ENCODE results near the gene SPIB.

SPIB gene

DNA sequence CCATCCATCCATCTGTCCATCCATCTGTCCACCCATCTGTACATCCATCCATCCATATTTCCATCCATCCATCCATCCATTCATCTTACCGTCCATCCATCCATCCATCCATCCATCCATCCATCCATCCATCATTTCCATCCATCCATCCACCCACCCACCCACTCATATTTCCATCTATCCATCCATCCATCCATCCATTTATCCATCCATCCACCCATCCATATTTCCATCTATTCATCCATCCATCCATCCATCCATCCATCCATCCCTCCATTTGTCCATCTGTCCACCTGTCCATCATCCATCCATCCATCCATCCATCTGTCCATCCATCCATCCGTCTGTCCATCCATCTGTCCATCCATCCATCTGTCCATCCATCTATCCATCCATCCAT is 37.3 kb downstream of the SPIB start:
- no peaks in the 10 kb centered on the region for H3K36me3 Mint-ChIP-seq (ENCODE audit: low read depth)
- no peak overlapping the region for H3K4me3 Mint-ChIP-seq
- H3K4me1 Mint-ChIP-seq, result peaks cover 8% of the 10 kb centered on the region
- DNase-seq, result no peak
- peaks cover 30% of the 10 kb centered on the region for H3K27me3 Mint-ChIP-seq (ENCODE audit: low read depth, poor library complexity)
- no peak for TF ChIP-seq CTCF (IDR thresholded peaks at IDR 0.05)
- no peak overlapping the region for H3K27ac Mint-ChIP-seq
- H3K9me3 Mint-ChIP-seq, result no peaks in the 10 kb centered on the region

DNA sequence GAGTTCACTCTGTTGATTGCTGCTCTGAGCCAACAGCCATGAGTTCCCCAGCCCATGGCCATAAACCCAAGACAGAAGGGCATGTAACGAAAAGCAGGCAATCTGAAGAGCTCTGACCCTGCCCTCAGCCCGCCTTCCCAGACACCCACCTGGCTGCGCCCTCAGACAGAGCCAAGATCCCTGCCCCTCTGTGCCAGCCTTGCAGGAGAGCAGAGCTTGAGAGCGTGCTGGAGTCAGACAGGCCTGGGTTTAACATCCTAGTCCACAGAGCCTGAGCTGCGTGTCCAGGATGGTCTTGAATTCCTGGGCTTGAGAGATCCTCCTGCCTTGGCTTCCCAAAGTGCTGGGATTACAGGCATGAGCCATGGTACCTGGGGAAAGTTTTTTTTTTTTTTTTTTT is 38.6 kb downstream of the SPIB start:
- no peak overlapping the region for H3K4me3 Mint-ChIP-seq
- no peak for DNase-seq
- no peak overlapping the region for H3K27ac Mint-ChIP-seq
- H3K36me3 Mint-ChIP-seq (ENCODE audit: low read depth), result no peaks in the 10 kb centered on the region
- no peak for TF ChIP-seq CTCF (IDR thresholded peaks at IDR 0.05)
- peaks cover 13% of the 10 kb centered on the region for H3K4me1 Mint-ChIP-seq
- peaks cover 27% of the 10 kb centered on the region for H3K27me3 Mint-ChIP-seq (ENCODE audit: low read depth, poor library complexity)
- no peaks in the 10 kb centered on the region for H3K9me3 Mint-ChIP-seq

DNA sequence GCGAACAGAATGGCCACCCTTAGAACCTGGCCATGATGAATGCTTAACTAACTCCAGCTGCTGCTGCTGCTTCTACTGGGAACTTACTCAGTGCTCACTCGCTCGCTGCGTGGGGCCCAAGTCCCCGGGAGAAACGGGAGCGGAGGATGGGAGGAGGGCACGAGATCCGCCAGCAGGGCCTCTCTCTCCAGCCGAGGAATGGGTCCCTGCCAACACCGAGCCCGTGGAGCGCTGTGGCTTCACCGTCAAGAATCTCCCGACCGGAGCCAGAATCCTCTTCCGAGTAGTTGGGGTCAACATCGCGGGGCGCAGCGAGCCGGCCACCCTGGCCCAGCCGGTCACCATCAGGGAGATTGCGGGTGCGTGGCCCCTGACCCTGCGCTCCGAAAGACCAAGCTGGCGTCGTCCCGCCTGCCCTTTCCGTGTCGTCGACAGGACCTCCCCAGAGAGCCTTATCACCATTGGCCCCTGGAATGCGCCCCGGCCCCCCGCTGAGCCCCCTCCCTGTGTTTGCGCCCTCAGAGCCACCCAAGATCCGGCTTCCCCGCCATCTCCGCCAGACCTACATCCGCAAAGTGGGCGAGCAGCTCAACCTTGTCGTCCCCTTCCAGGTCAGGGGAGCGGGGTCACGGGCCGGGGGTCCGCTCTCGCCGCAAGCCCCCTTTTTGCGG is 39.8 kb downstream of the SPIB start:
- no peaks in the 10 kb centered on the region for H3K9me3 Mint-ChIP-seq
- no peaks in the 10 kb centered on the region for H3K36me3 Mint-ChIP-seq (ENCODE audit: low read depth)
- peaks cover 13% of the 10 kb centered on the region for H3K4me1 Mint-ChIP-seq
- no peak overlapping the region for H3K4me3 Mint-ChIP-seq
- no peak overlapping the region for H3K27ac Mint-ChIP-seq
- TF ChIP-seq CTCF (IDR thresholded peaks at IDR 0.05), result no peak
- no peak for DNase-seq
- H3K27me3 Mint-ChIP-seq (ENCODE audit: low read depth, poor library complexity), result peaks cover 26% of the 10 kb centered on the region

DNA sequence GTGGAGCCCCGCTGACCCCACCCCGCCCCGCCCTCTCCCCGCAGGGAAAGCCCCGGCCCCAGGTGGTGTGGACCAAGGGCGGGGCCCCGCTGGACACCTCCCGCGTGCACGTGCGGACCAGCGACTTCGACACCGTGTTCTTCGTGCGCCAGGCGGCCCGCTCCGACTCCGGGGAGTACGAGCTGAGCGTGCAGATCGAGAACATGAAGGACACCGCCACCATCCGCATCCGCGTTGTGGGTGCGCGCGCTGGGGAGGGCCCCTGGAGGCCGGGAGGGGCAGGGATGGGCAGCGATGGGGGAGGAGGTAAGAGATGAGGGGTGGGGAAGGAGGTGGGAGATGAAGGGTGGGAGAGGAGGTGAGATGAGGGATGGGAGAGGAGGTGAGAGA is 40.3 kb downstream of the SPIB start:
- Mint-ChIP-seq H3K4me1 (peaks cover 13% of the 10 kb centered on the region), H3K27me3 (ENCODE audit: low read depth, poor library complexity) (peaks cover 26% of the 10 kb centered on the region), H3K36me3 (ENCODE audit: low read depth) (no peaks in the 10 kb centered on the region), H3K9me3 (no peaks in the 10 kb centered on the region), H3K4me3 (no peak overlapping the region), H3K27ac (no peak overlapping the region)
- no peak for DNase-seq
- TF ChIP-seq CTCF (IDR thresholded peaks at IDR 0.05), result no peak

DNA sequence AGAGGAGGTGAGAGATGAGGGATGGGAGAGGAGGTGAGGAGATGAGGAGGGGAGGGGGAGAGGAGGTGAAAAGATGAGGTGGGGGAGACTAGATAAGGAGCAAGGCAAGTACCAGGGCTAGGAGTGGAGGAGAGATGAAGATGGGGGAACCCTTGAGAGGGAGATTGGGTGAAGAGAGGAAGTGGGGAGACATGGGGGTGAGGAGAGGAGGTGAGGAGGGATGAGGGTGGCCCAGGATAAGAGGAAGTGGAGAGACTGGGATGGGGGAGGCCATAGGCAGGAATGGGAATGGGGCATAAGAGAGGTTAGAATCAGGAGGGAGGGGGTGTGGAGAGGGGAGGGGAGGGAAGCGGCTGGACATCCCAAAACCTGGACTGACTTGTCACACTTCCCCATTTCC is 40.9 kb downstream of the SPIB start:
- no peaks in the 10 kb centered on the region for H3K9me3 Mint-ChIP-seq
- no peak overlapping the region for H3K4me3 Mint-ChIP-seq
- no peak for TF ChIP-seq CTCF (IDR thresholded peaks at IDR 0.05)

GRCh38 chr19:50460161-50460765 is 41.5 kb downstream of the SPIB start:
- no peaks in the 10 kb centered on the region for H3K36me3 Mint-ChIP-seq (ENCODE audit: low read depth)
- H3K27me3 Mint-ChIP-seq (ENCODE audit: low read depth, poor library complexity), result peaks cover 22% of the 10 kb centered on the region
- no peak for DNase-seq
- H3K27ac Mint-ChIP-seq, result no peak overlapping the region
- no peak for TF ChIP-seq CTCF (IDR thresholded peaks at IDR 0.05)
- no peak overlapping the region for H3K4me3 Mint-ChIP-seq
- peaks cover 13% of the 10 kb centered on the region for H3K4me1 Mint-ChIP-seq
- no peaks in the 10 kb centered on the region for H3K9me3 Mint-ChIP-seq

More for the DNA sequence above, 40.9 kb downstream of the SPIB start:
- Mint-ChIP-seq H3K27ac (no peak overlapping the region), H3K4me1 (peaks cover 13% of the 10 kb centered on the region), H3K36me3 (ENCODE audit: low read depth) (no peaks in the 10 kb centered on the region), H3K27me3 (ENCODE audit: low read depth, poor library complexity) (peaks cover 24% of the 10 kb centered on the region)
- DNase-seq, result no peak
